Gastrocnemius medialis (tissue), 4 donors: ENCODE data around the gene MEGF11.

Experiments used
- CTCF ChIP-seq, 5 experiments: fragments of 450-650 bp in 3 of 5; fragments of 200-600 bp in 2 of 5; sonication (generic) in 2 of 5; IDR thresholded peaks in 4 of 5; conservative IDR thresholded peaks in 1 of 5; 1 replicate in 4 of 5; 2 replicates in 1 of 5; pipeline ENCODE4 v1.5.1; 2016 to 2019; ENCODE audit warnings: antibody characterized with exemption in 5 of 5, mild to moderate bottlenecking in 3 of 5, moderate library complexity in 3 of 5
- POLR2A ChIP-seq, 2 donors: fragments of 450-650 bp; IDR thresholded peaks; one replicate each; pipeline ENCODE4 v1.6.1; 2017; ENCODE audit warnings: antibody characterized with exemption in 2 of 2, mild to moderate bottlenecking in 2 of 2, moderate library complexity in 2 of 2

DNA sequence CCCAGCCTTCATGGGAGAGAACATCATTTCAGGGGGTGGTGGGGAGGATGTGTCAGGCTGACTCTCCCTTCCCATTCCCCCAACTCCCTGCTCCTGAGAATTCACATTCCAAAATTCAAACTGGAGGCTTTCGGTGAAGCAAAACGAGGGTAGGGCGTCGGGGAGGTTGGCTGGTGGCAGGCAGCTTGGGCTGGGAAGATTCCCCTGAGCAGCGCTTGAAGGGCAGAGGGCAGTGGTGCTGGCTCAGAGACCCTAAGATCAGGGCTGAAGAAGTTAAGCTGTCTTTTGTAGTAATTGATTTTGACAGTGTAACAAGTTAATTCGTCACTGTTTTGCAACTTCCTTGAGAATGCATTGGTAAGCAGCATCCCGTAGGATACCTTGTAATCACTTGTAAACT is 196.5 kb downstream of the MEGF11 start:
- TF ChIP-seq POLR2A (IDR thresholded peaks at IDR 0.05) = no peak
- TF ChIP-seq CTCF (IDR thresholded peaks at IDR 0.05 in 4 of 5, conservative IDR thresholded peaks at IDR 0.05 in 1 of 5) = no peak
